Endometrial microvascular endothelial cells (primary cell): Measurements from ENCODE around the gene CCL16. TPM values are rescaled to one million over a fixed set of nuclear protein-coding genes. Genes with fewer than 3 reads are reported as not detected.
"Not testable (repeated sequence)": the region's sequence is repeated elsewhere in the genome, so short reads cannot be mapped to it uniquely, and the experiment has no call there.

Experiments used
- in situ Hi-C: cut with HindIII; loops from 2 replicates; pipeline ENCODE4 v1.10.0; 2017; ENCODE audit warnings: low sequenced_read_pairs, low pct_unique_long_range_greater_than_20kb; ENCODE audit errors: inconsistent ontology term
- total RNA-seq: library from RNA; depleted of rRNA; stranded (reverse); fragments of >200 nt; gene quantifications from one replicate; pipeline ENCODE4 v1.2.3, GENCODE V29; 2015; ENCODE audit errors: inconsistent ontology term

The CCL16 gene
- total RNA-seq, 1 donor from 2014 or later: not detected

- in situ Hi-C loops: no loop called here
Measured at GRCh38 chr17:35947156-35947585, 34.1 kb downstream of the CCL16 start.

GRCh38 chr17:35944151-35944550, 37.1 kb downstream of the CCL16 start:
- in situ Hi-C loops: no loop called here

- in situ Hi-C loops: no loop called here
Measured at GRCh38 chr17:35943537-35943936, 37.8 kb downstream of the CCL16 start, which contains the start of gene LYZL6. Gene LYZL6 (minus strand): TSS chr17:35943713. CDS start chr17:35939356, 4,357 bp downstream.

- in situ Hi-C loops: no loop called here
Measured at GRCh38 chr17:35942588-35943186, 38.6 kb downstream of the CCL16 start.

- in situ Hi-C loops: not testable (repeated sequence)
Measured at GRCh38 chr17:35938492-35938891, 42.8 kb downstream of the CCL16 start.

- in situ Hi-C loops: no loop called here
Measured at GRCh38 chr17:35936063-35936462, 45.2 kb downstream of the CCL16 start.

GRCh38 chr17:35934760-35935159, 46.5 kb downstream of the CCL16 start:
- in situ Hi-C loops: no loop called here

GRCh38 chr17:35932586-35932985, 48.7 kb downstream of the CCL16 start:
- in situ Hi-C loops: no loop called here

GRCh38 chr17:35931794-35932425, 49.4 kb downstream of the CCL16 start:
- in situ Hi-C loops: no loop called here

GRCh38 chr17:35930211-35931065, 50.9 kb downstream of the CCL16 start, which contains the start of gene RDM1:
Gene RDM1 (minus strand): TSS chr17:35930773. CDS start chr17:35930727, 46 bp downstream.
- in situ Hi-C loops: no loop called here

GRCh38 chr17:35927714-35928113, 53.6 kb downstream of the CCL16 start:
- in situ Hi-C loops: no loop called here

Other genes with a start within 250 kb of the CCL16 start
- under 0.01 TPM for gene RASL10B, start 249.9 kb downstream of the CCL16 start, total RNA-seq
- gene GAS2L2, start 228.3 kb downstream of the CCL16 start, total RNA-seq: not detected
- gene C17orf50, start 220.6 kb downstream of the CCL16 start, total RNA-seq: not detected
- 0.19 TPM for gene MMP28, start 185.9 kb downstream of the CCL16 start, total RNA-seq
- 30.8 TPM for gene TAF15, start 172.0 kb downstream of the CCL16 start, total RNA-seq
- not detected for gene HEATR9, start 112.6 kb downstream of the CCL16 start, total RNA-seq
- 0.46 TPM for gene CCL5, start 101.1 kb downstream of the CCL16 start, total RNA-seq
- gene RDM1, start 50.7 kb downstream of the CCL16 start, total RNA-seq: not detected
- not detected for gene LYZL6, start 37.8 kb downstream of the CCL16 start, total RNA-seq
- 0.93 TPM for gene CCL14, start 5.2 kb upstream of the CCL16 start, total RNA-seq
- not detected for gene CCL15, start 20.1 kb upstream of the CCL16 start, total RNA-seq
- not detected for gene CCL23, start 36.5 kb upstream of the CCL16 start, total RNA-seq
- not detected for gene CCL18, start 82.8 kb upstream of the CCL16 start, total RNA-seq
- not detected for gene CCL3, start 108.6 kb upstream of the CCL16 start, total RNA-seq
- not detected for gene CCL4, start 122.3 kb upstream of the CCL16 start, total RNA-seq
- not detected for gene TBC1D3B, start 195.1 kb upstream of the CCL16 start, total RNA-seq
- gene CCL3L1, start 215.3 kb upstream of the CCL16 start, total RNA-seq: not detected
- not detected for gene CCL4L2, start 229.6 kb upstream of the CCL16 start, total RNA-seq